Measurements from ENCODE around the gene HS3ST6.

The HS3ST6 gene

GRCh38 chr16:1938910-1939309 is 20.7 kb upstream of the HS3ST6 start:
- no peak for DNase-seq (ENCODE audit: low spot score)
- TF ChIP-seq, protein P1, sequence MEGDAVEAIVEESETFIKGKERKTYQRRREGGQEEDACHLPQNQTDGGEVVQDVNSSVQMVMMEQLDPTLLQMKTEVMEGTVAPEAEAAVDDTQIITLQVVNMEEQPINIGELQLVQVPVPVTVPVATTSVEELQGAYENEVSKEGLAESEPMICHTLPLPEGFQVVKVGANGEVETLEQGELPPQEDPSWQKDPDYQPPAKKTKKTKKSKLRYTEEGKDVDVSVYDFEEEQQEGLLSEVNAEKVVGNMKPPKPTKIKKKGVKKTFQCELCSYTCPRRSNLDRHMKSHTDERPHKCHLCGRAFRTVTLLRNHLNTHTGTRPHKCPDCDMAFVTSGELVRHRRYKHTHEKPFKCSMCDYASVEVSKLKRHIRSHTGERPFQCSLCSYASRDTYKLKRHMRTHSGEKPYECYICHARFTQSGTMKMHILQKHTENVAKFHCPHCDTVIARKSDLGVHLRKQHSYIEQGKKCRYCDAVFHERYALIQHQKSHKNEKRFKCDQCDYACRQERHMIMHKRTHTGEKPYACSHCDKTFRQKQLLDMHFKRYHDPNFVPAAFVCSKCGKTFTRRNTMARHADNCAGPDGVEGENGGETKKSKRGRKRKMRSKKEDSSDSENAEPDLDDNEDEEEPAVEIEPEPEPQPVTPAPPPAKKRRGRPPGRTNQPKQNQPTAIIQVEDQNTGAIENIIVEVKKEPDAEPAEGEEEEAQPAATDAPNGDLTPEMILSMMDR (IDR thresholded peaks at IDR 0.05; ENCODE audit: extremely low read depth, insufficient read depth, missing control alignments): no peak
- in situ Hi-C loops (cut with MboI; ENCODE audit: low pct_unique_long_range_greater_than_20kb, low sequenced_read_pairs, unreplicated experiment): loop anchor here (10.0 kb wide), 1 partner anchor 74 kb away; no protein-coding TSS in a partner anchor

DNA sequence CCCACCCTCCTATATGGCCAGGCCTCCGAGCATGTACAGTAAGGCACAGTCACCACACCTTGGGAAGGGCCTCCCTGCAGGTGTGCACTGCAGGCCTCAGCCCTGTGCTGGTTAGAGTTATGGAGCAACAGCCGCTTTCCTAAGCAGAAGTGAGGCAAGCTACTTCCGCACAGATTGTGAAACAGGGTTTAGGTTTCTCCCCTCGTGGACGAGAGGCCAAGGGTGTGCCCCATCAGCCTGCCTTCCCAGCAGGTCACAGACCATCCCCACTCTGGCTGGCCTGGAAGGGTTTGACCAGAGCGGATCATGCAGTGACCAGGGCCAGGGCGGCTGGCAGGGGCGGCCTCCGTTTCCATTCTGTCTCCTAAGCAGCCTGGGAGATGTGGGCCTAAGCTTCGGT is 20.1 kb upstream of the HS3ST6 start:
- TF ChIP-seq, protein P1 (IDR thresholded peaks at IDR 0.05; ENCODE audit: extremely low read depth, insufficient read depth, missing control alignments): no peak
- in situ Hi-C loops (cut with MboI; ENCODE audit: low pct_unique_long_range_greater_than_20kb, low sequenced_read_pairs, unreplicated experiment): loop anchor here (10.0 kb wide), 1 partner anchor 74 kb away; no protein-coding TSS in a partner anchor
- DNase-seq (ENCODE audit: low spot score): no peak

- no peak for DNase-seq (ENCODE audit: low spot score)
- TF ChIP-seq, protein P1 (IDR thresholded peaks at IDR 0.05; ENCODE audit: extremely low read depth, insufficient read depth, missing control alignments): no peak
- in situ Hi-C loops (cut with MboI; ENCODE audit: low pct_unique_long_range_greater_than_20kb, low sequenced_read_pairs, unreplicated experiment): loop anchor here (10.0 kb wide), 1 partner anchor 72 kb away; no protein-coding TSS in a partner anchor
Observed at GRCh38 chr16:1936945-1937479, 18.8 kb upstream of the HS3ST6 start.

DNA sequence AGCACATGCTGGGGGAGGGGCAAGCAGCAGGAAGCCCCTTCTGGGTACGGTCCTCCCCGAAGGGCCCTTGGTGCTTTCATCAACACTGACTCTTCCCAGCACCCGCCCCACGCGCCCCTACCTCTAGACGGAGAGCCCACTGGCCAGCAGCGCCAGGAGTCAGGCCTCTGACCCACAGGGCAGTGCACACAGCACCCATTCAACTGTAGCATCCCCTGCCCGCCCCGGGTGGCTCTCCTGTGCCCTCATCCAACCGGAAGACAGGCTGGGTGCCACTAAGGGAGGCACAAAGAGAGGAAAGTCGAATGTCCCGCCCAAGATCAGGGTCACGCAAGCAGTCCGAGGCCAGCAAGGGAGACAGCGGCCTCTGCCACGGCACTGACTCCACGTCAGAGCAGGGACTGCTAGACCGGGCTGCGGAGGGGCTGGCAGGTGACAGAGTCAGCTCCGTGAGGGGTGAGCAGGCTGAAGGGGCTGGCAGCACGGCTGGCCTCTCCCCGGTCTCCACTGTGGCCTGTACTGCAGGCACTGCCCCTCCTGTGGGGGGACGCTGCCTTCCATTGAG is 15.0 kb upstream of the HS3ST6 start:
- in situ Hi-C loops (cut with MboI; ENCODE audit: low pct_unique_long_range_greater_than_20kb, low sequenced_read_pairs, unreplicated experiment): loop anchor here (10.0 kb wide), 1 partner anchor 68 kb away; no protein-coding TSS in a partner anchor
- TF ChIP-seq, protein P1 (IDR thresholded peaks at IDR 0.05; ENCODE audit: extremely low read depth, insufficient read depth, missing control alignments): no peak
- DNase-seq (ENCODE audit: low spot score): no peak

- in situ Hi-C loops (cut with MboI; ENCODE audit: low pct_unique_long_range_greater_than_20kb, low sequenced_read_pairs, unreplicated experiment): loop anchor here (10.0 kb wide), 1 partner anchor 68 kb away; no protein-coding TSS in a partner anchor
- TF ChIP-seq, protein P1 (IDR thresholded peaks at IDR 0.05; ENCODE audit: extremely low read depth, insufficient read depth, missing control alignments): no peak
- DNase-seq (ENCODE audit: low spot score): no peak
Observed at GRCh38 chr16:1932050-1933028, 14.1 kb upstream of the HS3ST6 start.

DNA sequence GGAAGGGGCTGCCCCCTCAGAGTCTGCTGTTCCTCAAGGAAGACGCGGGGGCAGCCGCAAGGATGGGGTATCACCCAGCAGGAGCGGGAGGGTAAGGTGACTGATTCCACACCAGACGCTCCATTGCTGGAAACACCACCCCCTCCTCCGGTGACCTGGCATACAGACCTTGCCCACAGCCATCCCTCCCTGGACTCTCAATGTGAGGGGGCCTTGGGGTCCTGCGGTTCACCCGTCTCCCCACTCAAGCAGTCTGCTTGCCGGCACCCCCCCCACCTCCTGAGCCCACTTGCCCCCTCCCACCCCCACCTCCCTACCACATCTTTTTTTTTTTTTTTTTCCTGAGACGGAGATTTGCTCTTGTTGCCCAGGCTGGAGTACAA is 12.1 kb upstream of the HS3ST6 start:
- no peak for DNase-seq (ENCODE audit: low spot score)
- in situ Hi-C loops (cut with MboI; ENCODE audit: low pct_unique_long_range_greater_than_20kb, low sequenced_read_pairs, unreplicated experiment): loop anchor here (10.0 kb wide), 1 partner anchor 66 kb away; no protein-coding TSS in a partner anchor

More for the DNA sequence above, 12.1 kb upstream of the HS3ST6 start:
- TF ChIP-seq, protein P1 (IDR thresholded peaks at IDR 0.05; ENCODE audit: extremely low read depth, insufficient read depth, missing control alignments): no peak
